Measurements from ENCODE around the gene RNF113B.

Gene RNF113B

GRCh38 chr13:98203646-98204326 is 26.7 kb upstream of the RNF113B start:
- no peak for DNase-seq

DNA sequence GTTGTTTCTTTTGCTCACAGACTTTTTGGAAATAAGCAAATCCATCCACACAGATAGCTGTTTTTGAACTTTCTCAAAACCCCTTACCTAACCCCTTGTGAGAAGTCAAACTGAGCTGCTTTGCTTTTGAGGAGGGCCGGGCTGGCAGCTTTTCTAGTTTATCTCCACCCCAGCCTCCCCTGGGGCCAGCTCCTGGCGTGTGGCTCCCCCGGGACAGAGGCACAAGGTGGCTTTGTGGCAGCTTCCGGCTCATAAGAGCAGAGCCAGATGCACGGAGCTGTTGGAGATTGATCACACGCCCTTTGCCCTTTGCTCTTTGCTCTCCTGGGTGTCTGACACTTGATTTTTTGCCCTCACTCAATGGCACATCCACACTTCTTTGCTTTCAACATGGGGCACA is 24.9 kb upstream of the RNF113B start:
- peak; percentile 19 to 85 for DNase-seq

DNA sequence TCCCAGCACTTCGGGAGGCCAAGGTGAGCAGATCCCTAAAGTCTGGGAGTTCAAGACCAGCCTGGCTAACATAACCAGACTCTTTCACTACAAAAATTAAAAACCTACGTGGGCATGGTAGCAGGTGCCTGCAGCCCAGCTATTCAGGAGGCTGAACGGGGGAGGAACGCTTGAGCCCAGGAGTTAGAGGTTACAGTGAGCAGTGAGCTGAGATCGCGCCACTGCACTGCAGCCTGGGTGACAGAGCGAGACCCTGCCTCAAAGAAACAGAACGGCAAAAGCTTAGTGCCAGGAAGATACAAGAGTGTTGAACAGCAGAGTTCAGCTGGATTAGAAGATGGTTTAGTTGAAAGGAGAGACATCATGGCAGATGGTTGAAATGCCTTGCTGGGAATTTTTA is 24.1 kb upstream of the RNF113B start:
- DNase-seq: no peak

DNA sequence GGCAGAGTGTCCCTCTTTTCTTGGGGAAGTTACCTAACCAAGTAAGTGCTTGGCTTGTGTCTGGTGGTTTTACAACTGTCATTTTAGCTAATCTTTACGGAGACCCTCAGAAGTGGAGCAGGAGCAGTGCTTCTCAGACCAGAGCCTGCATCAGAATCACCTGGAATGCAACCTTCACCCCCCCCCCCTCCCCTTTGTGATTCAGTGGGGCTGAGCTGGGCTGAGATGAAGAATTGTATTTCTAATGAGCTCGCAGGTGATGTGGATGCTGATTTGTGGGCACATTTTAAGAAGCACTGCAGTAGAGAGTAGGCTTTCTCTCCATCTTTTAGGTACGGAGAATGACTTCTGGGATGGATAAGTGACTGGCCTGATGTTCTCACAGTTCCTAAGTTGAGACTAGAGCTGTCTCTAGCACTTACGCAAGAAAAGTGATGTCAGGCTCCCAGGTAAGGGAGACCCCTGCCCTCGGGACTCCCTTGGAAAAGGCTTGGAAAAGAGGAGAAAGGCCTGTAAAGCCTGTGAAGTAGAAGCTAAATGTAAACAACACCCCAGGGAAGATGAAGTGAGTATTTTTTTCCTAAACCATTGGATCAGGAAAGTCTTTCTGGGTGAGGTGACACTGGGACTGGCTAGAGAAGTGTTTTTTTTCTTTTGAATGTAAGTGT is 23.3 kb upstream of the RNF113B start:
- DNase-seq: no peak

DNA sequence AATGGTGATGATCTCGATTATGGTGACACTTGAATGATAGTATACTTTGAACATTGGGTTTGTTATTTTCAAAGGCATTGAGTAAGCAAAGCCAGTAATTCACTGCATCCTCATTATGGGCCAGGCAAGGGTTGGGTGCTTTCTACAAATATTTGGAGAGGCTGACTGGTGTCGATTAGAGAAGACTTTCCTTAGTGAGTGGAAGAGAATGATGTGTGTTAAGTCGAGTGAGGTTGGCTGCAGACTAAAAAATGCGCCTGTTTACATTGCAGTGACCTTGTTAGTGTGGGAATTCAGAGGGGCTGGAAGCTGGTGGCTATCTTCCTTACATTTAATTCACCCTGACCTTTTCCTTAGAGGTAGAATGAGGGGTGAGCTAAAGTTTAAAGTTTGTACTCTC is 22.4 kb upstream of the RNF113B start:
- DNase-seq: no peak

- no peak for DNase-seq
Observed at GRCh38 chr13:98198683-98199082, 21.6 kb upstream of the RNF113B start.

- peak; percentile 27 to 55 for DNase-seq
Observed at GRCh38 chr13:98195054-98195791, 18.2 kb upstream of the RNF113B start.

- no peak for DNase-seq
Observed at GRCh38 chr13:98192008-98192407, 14.9 kb upstream of the RNF113B start.

- DNase-seq: no peak
Observed at GRCh38 chr13:98190889-98191444, 13.9 kb upstream of the RNF113B start.

- no peak for DNase-seq
Observed at GRCh38 chr13:98189841-98190505, 12.9 kb upstream of the RNF113B start.

- no peak for DNase-seq
Observed at GRCh38 chr13:98188544-98189166, 11.6 kb upstream of the RNF113B start.

GRCh38 chr13:98187965-98188261 is 10.8 kb upstream of the RNF113B start:
- DNase-seq: no peak

- DNase-seq: peak; percentile 72 to 73
Observed at GRCh38 chr13:98187155-98187964, 10.3 kb upstream of the RNF113B start.

DNA sequence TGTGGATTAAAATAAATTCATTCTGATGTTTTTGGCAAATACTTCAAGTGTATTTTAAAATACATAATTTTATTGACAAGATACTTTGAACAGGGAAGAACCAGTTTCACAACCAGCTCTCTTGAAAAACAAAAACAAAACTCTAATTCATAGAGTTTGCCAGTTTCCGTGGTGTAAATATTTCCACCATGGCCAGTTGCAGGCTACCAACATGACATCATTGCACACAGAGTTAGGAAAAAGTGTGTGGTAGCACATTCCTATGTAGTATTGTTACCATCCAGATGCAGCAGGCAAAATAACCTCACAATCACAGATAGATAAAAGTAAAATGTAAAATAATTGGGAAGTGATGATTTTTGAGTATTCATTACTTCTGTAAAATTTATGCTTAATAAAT is 7.7 kb upstream of the RNF113B start:
- no peak for DNase-seq

- no peak for DNase-seq
Observed at GRCh38 chr13:98182589-98182988, 5.5 kb upstream of the RNF113B start.

GRCh38 chr13:98182153-98182552 is 5.1 kb upstream of the RNF113B start:
- DNase-seq: no peak

GRCh38 chr13:98181111-98181815 is 4.2 kb upstream of the RNF113B start:
- DNase-seq: no peak

DNA sequence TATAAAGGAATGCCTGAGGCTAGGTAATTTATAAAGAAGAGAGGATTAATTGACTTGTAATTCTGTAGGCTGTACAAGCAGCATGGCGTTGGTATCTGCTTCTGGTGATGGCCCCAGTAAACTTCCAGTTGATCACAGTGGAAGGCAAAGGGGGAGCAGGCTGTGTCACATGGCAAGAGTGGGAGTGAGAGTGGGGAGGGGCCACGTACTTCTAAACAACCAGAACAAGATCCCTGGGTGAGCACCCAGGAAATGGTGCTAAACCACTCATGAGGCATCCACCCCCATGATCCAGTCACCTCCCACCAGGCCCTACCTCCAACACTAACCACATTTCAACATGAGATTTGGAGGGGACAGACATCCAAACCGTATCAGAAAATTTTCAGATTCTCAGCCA is 3.0 kb upstream of the RNF113B start:
- DNase-seq: no peak

DNA sequence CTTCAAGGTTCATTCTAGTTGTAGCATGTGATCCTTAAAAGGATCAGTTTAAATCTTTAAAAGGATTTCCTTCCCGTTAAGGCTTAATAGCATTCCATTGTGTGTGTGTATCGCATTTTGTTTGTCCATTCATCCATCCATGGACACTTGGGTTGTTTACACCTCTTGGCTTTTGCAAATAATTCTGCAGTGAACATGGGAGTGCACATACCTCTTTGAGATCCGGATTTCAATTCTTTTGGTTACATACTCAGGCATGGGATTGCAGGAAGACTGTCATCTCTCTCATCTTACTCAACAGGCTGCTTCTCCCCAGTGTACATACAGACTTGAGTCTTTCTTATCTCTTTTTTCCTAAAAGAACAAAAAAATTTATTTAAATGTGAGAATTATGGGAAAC is 1.2 kb downstream of the RNF113B start:
- no peak for DNase-seq

- no peak for DNase-seq
Observed at GRCh38 chr13:98175043-98175442, 2.0 kb downstream of the RNF113B start.

DNA sequence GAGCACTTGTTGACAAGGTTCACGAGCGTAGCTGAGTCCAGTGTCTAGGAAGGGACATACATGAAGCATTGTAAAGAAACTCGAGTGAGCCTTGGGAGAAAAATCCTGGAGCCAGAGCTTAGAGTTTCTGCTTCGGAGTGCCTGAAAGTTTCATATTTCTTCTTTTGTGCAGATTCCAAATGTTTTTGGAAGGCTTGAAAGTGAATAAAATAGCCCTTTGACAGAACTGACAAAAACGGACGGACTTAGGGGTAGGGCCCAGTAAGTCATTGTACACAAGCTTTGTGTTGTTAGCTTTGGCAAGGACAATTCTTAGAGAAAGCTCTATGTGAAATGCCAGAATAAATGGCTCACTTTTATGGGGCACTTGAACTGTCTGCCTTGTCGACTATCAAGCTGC is 2.8 kb downstream of the RNF113B start:
- DNase-seq: no peak
